Hair follicle dermal papilla cell (primary cell): ENCODE data around the gene SH3BP2. TPM values are rescaled to one million over a fixed set of nuclear protein-coding genes. Genes with fewer than 3 reads are reported as not detected.

Experiments
- total RNA-seq: library from RNA; depleted of rRNA; stranded (reverse); fragments of >200 nt; gene quantifications from 2 replicates; pipeline ENCODE4 v1.2.3, GENCODE V29; 2012

The SH3BP2 gene
- 78.4 and 93.5 TPM in 2 replicates for total RNA-seq

GRCh38 chr4:2792711-2793585 lies at the start of gene SH3BP2:
Gene SH3BP2 (plus strand): TSS chr4:2793085. CDS start chr4:2820618, 27,533 bp downstream.

DNA sequence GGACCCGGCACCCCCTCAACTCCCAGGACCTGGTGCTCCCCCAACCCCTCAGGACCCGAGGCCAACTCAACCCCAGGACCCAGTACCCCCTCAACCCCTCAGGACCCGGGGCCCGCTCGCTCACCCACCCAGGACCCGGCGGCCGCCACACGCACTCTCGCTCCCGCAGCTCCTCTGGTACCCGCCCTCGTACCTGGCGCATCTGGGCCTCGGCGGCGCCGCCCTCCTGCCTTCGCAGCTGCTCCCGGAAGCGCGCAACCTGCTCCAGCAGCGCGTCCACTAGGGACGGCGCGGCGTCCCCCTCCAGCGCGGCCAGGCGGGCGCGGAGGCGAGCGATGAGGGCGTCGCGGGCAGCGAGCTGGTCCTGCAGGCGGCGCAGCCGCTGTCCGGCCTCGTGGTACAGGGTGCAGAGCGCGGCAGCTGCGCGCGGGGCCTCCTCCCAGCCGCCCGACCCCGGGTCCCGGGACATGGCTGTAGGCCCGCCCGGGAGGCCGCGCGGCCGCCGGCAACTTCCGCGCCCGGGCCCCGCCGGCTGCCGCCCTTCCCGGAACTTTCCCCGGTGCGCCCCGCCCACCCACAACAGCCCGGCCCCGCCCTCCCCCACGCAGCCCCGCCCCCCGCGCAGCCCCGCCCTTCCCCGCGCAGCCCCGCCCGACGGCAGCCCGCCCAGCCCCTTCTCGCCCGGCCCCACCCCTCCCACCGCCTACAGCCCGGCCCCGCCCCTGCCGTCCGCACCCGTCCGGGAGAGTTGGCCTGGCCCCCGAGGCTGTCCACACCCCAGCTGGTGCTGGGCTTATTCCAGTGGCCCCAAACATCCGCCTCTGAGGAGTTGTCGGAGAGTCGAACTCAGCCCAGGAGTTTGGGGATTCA lies 36.8 kb upstream of the SH3BP2 start, which contains the start of gene TNIP2:
TSS of gene TNIP2 (minus strand) at position 516 of the 870 bp plus-strand sequence. CDS start at position 469, 47 bp downstream.

GRCh38 chr4:2843263-2843940 lies 50.5 kb downstream of the SH3BP2 start, which contains the start of gene ADD1:
Gene ADD1 (plus strand): TSS chr4:2843844. CDS start chr4:2875916, 32,072 bp downstream.

Other genes with a start within 250 kb of the SH3BP2 start
- 43.8 and 44.5 TPM in 2 replicates for gene TNIP2, start 36.7 kb upstream of the SH3BP2 start, total RNA-seq
- gene ADD1, start 50.8 kb downstream of the SH3BP2 start, total RNA-seq, result 200 and 201 TPM in 2 replicates
- gene NOP14, start 170.3 kb downstream of the SH3BP2 start, total RNA-seq, result 20.2 and 21.4 TPM in 2 replicates
- 5.7 and 6.0 TPM in 2 replicates for gene GRK4, start 170.5 kb downstream of the SH3BP2 start, total RNA-seq